Heart left ventricle (tissue), 13 donors: ENCODE results near the gene BRSK2.

Experiments used
- POLR2A ChIP-seq, 2 donors: fragments of 450-650 bp; IDR thresholded peaks; one replicate each; pipeline ENCODE4 v1.6.1; 2017; ENCODE audit warnings: antibody characterized with exemption in 2 of 2, mild to moderate bottlenecking in 2 of 2, moderate library complexity in 2 of 2
- TF ChIP-seq, protein P1 (sequence below), 12 donors: fragments of 200-600 bp; sonication (generic) in 4 of 12; IDR thresholded peaks; one replicate each; pipeline versions ENCODE4 v1.5.0 to v1.8.0; 2018 to 2022; ENCODE audit warnings: antibody characterized with exemption in 12 of 12, mild to moderate bottlenecking in 5 of 12
- donor health status: ischemic (EF 13 %, LVEDD 7.1; RV severe dilation, severe dysfunction).
- donor health status: DM: no; HTN: yes; CAD: no.
- donor health status: DM: no; HTN: no; CAD: no.
- donor health status: ischemic (EF 25% LVEDD 6.9; RV normal size, moderate dysfunction).
- donor health status: ischemic (EF 25% LVEDD 5.7; RV mildly dilated, moderate dysfunction).
- donor health status: ischemic (EF 35%, LVEDD 5.7; RV mildly dilated, moderate dysfunction).
- donor health status: nonischemic (EF 11% LVEDD 7.7; RV severe dilation, severe dysfunction).
- donor health status: DM: yes; HTN: yes; CAD: no.
- donor health status: PGD.
- donor health status: ischemic (EF 29% LVEDD 5.4; RV normal size, mild dysfunction).
- donor health status: nonischemic (EF 23%, LVEDD 6.1; RV moderate dilation, normal function).

DNA sequence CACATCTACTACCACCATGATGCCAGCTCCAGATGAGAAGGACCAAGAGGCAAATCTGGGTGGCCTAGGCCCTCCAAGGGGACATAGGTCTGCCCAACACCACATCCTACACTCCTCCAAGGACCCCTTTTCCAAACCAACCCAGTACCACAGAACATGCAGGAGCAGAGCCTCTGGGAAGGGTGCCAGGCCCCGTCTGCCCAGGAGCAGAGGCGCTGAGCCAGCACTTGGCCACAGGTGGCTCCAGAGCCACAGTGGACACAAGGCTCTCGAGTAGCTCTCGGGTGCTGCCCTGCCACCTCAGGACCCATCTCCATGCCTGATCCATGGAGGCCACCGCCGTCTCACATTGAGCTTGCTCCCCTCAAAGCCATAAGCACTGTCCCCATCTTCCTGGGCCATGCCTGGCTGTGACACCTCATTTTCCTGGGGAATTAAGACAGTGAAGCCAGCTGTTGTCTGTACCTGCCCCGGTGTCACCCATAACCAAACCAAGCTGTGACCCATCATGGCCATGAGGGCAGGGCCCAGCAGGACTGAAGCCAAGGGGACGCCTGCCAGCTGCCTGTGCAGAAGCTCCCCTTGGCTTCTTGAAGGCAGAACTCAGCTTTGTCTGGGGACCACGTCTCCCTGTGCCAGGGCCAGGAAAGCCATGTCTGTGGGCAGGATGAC is 89.4 kb downstream of the BRSK2 start:
- TF ChIP-seq, protein P1, sequence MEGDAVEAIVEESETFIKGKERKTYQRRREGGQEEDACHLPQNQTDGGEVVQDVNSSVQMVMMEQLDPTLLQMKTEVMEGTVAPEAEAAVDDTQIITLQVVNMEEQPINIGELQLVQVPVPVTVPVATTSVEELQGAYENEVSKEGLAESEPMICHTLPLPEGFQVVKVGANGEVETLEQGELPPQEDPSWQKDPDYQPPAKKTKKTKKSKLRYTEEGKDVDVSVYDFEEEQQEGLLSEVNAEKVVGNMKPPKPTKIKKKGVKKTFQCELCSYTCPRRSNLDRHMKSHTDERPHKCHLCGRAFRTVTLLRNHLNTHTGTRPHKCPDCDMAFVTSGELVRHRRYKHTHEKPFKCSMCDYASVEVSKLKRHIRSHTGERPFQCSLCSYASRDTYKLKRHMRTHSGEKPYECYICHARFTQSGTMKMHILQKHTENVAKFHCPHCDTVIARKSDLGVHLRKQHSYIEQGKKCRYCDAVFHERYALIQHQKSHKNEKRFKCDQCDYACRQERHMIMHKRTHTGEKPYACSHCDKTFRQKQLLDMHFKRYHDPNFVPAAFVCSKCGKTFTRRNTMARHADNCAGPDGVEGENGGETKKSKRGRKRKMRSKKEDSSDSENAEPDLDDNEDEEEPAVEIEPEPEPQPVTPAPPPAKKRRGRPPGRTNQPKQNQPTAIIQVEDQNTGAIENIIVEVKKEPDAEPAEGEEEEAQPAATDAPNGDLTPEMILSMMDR (IDR thresholded peaks at IDR 0.05): no peak
- TF ChIP-seq POLR2A (IDR thresholded peaks at IDR 0.05): no peak
